NCI-H748 (cell line): Measurements from ENCODE around the gene GALNT14.
"Not testable (repeated sequence)": the region's sequence is repeated elsewhere in the genome, so short reads cannot be mapped to it uniquely, and the experiment has no call there.

Source experiments
- DNase-seq: peaks from one replicate; lab custom pipeline; 2025; ENCODE audit not compliant: unreplicated experiment; lab: John Stamatoyannopoulos, UW

GALNT14 gene

DNA sequence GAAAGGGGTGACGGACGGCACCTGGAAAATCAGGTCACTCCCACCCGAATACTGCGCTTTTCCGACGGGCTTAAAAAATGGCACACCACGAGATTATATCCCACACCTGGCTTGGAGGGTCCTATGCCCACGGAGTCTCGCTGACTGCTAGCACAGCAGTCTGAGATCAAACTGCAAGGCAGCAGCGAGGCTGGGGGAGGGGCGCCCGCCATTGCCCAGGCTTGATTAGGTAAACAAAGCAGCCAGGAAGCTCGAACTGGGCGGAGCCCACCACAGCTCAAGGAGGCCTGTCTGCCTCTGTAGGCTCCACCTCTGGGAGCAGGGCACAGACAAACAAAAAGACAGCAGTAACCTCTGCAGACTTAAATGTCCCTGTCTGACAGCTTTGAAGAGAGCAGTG lies 233.8 kb downstream of the GALNT14 start:
- DNase-seq: not testable (repeated sequence)

DNA sequence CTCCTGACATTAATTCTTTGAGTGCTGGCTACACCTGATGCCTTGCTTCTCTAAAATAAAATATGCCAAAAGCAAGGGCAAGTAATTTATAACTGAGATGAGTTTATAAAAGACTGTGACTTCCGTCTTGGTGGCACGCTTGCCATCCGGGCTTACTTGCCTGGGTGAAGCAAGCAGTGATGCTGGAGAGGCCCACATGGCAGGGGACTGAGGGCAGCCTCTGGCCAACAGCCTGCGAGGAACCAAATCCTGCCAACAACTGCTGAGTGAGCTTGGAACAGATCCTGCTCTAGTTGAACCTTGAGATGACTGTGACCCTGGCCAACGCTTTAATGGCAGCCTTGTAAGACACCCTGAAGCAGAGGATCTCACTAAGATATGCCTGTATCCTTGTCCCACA lies 234.9 kb downstream of the GALNT14 start:
- DNase-seq: no peak

DNA sequence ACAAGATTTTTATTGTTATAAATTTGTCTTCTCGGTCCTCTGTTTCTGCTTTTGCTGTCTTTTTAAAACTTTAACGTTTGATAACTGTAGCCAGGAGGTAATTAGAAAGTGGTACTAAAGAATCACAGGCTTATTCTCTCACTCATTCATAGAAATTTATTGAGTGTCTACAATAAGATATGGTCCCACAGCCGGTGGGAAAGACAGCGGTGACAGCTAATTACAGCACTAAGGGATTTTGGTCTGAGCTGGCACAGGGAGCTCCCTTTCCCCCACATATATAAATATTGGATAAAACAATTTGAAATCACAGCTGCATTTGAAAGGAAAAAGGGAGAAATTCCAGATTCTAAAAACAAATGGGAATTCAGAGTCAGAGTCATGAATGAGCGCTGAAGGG lies 237.9 kb downstream of the GALNT14 start:
- no peak for DNase-seq

DNA sequence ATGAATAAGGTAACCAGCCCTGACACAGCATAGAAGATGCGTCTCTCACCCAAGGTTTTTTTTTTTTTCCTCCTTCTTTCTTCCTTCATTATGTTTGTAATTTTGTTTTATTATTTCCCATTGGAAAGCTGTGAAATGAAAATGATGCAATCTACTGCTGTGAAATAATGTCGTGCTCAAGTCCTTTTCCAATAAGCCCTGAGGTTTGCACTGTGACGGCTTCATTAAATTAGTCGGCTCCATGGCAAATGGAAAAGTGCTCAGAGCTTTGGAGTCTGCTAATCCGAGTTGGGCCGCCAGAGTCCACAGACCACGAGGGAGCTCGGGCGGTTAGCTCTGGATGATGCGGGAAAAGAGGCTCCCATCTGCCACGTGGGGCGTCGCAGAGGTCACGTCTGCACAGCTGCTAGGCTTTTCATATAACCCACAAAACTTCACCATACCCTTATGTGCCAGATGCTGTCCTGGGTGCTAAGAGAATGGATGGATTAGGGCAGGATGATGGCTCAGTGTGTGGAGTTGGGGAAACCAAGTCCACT lies 238.7 kb downstream of the GALNT14 start:
- DNase-seq: no peak

DNA sequence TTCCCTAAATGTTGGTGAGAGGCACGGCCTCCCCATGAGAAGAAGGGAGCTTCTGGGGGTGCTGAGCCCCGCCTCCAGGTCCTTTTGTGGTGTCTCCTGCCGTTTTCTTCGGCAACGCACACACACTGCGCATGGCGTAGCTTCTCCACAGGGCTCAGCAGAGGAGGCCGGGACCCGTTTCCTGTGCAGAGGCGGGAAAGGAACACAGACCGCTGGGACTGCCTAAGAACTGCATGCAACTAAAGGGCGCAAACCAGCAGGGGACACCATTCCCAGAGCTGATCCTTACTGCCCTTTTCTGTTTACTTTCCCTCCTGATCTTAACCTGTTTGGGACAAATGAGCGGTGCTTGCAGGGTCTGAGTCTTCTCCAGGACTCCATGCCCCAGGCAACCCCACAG lies 240.7 kb downstream of the GALNT14 start:
- DNase-seq: no peak

DNA sequence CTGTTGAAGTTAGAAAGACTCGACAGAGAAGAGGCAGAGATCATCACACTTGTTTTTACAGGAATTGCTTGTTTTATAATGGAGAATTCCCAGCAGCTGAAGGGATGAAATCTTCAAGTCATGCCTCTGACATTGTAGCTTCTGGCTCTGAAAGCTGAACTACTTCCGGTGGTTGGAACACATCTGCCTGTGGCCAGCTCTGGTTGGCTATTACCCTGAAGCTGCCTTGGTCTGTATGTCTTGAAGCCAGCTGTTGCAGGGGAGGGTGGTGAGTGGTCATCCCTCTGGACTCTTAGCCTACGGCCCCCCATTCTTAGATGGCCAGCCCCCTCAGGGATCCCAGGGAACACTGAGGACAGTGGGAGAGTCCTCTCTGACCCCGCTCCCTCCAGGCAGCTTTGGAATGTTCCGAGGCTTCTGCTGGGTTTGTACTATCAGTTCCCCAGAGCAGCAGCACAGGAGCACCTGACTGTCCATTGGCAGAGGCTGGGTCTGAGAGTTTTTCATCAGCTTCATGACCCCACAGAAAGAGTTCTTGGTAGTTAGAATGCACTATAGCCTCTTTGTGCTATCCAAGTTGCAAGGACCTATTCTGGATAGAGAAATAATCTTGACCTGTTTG lies 243.6 kb downstream of the GALNT14 start:
- no peak for DNase-seq

DNA sequence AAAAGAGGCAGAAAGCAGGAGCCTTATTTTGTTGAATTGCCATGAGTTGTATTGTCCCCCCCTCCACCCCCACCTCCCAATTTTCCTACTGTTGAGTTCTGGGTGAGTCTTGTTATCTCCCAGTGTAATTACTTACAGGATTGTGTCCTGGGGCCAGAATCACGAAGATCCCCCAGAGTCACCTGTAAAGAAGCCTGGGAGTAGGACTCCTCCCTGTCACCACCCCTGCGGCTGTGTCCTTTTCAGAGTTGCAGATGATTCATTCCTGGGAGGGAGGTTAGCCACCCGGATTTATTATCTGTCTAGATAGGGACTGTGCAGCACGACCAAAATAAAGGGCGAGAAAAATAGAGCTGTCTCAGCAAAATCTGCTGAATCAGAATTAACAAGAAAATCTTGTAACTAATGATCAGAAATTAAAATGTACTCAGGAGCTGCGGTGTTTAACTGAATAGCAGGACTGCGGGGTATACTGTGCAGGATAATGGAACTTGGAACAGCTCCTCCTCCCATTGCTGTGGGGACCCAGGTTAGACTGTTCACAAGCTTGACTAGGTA lies 249.3 kb downstream of the GALNT14 start:
- no peak for DNase-seq

DNA sequence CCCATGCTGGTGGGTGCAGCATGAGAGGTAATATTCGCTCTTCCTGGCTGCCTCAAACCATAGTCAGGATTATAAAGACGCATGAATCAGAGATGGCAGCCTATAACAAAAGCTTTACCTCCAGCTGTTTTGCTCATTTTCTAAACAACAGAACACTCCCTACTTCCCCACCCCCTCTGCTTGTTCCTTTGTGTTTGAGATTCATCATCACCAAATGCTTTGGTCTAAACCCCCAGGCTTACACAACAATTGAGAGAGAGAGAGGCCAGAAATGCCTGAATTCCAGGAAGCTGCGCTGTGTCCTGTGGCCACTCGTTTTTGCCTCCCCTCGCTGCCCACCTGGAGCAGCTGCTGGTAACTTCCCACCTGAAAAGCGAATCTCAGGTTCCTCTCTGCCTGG lies 252.2 kb downstream of the GALNT14 start:
- no peak for DNase-seq

DNA sequence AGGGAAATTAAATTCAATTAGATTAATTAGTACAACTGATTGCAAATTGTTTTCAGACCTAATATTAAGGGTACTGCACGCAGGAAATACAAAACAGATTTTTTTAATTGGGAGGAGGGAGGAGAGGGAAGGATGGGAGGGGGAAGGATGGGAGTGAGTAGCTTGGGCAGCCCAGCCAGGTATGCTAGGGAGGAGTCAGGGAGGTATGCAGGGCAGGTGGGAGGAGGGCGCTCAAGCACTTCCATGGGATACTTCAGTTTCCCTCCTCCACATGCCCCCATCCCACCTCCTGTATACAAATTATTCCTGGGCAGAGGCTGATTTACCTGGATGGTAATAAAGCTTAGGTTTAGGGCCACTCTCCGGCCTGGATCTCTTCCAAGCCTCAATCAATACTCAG lies 254.4 kb downstream of the GALNT14 start:
- DNase-seq: no peak

DNA sequence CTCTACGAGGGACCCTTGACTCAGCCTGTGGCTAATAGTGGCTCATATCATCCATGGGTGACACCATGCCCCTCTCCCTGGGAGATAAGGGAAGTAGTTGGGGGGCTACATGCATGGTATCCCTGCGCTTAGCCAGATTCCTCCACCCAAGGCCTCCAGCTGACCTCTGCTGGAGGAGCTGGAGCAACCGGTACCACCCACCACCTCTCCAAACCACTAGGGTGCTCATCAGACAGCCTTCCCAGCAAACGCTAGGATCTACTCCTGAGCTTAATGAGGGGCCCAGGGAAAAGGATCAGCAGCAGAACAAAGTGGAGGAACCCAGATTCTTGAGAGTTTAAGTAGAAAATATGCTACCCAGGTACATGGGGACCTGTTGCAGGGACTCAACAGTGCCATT lies 255.1 kb downstream of the GALNT14 start:
- DNase-seq: no peak

DNA sequence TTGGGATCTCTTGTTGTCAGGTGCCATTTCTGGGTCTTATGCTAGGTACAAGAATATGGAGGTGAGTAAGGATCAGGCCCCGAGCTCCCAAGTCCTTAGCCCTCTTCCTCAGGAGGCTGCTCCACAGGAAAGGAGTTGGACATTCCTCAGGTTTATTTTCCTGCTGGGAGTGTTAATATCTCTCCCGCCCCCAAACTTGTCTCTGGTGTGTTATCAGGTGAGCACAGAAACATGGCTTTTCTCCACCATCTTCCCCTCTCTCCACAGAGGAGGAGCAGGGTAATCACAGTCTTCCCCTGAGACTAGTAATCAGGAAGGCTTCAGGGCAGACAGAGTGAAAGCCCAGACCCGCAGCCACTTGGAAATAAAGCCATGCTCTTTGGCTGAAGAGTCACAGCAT lies 257.7 kb downstream of the GALNT14 start:
- no peak for DNase-seq

DNA sequence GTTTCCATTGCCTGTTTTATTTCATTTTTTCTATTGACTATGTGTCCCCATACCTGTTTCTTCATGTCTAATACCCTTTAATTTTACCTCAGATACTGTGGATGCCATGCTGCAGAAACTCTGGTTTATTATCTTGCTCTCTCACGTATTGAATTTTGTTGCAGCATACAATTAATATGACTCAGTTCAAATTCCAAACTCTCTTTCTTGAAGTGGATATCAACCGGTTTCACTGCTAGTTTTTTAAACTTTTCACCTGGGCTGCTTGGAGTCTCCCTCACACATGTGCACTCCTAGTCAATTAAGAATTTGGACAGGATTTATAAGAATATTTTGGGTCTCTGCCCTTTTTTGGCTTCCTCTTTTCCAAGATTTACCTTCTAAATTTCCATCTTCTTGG lies 260.4 kb downstream of the GALNT14 start:
- DNase-seq: no peak

DNA sequence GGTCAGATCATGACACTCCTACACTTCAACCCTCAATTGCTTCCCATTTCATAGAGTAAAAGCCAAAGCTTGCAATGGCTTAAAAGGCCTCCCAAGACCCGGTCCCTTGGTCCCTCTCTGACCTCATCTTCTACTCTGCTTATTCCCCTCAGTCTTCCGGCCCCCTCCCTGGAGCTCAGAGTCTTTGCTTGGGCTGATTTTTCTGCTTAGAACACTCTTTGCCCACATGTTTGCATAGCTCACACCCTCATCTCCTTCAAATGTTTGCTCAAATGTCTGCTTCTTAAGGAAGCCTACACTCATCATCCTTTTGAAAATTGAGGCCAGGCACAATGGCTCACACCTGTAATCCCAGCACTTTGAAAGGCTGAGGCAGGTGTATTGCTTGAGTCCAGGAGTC lies 265.4 kb downstream of the GALNT14 start:
- no peak for DNase-seq

DNA sequence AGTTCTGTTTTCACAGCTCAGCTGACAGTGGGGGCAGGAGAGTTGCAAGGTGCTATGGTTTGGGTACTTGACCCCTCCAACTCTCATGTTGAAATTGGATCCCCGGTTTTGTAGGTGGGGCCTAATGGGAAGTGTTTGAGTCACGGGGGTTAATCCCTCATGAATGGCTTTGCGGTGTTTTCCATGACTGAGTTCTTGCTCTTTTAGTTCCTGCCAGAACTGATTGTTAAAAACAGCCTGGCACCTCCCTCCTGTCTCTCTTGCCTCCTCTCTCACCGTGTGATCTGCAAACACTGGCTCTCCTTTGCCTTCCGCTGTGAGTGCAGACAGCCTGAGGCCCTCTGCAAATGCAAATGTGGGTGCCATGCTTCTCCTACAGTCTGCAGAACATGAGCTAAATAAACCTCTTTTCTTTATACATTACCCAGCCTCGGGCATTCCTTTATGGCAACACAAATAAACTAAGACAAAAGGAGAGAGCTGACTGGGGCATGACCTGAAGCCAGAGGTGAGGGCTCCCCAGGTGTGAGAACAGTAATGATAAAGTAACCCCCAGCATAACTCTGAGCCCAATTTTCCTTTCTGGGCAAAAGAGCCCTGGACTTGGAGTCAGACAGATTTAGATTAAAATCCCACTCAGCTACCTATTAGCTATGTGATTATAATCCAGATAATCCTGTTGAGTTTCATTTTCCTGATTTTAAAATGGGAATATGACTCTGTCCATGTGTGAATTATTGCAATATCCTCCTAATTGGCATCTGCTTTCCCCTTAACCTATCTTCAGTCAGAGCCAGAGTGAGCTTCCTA lies 266.1 kb downstream of the GALNT14 start:
- peak; percentile 9 for DNase-seq

DNA sequence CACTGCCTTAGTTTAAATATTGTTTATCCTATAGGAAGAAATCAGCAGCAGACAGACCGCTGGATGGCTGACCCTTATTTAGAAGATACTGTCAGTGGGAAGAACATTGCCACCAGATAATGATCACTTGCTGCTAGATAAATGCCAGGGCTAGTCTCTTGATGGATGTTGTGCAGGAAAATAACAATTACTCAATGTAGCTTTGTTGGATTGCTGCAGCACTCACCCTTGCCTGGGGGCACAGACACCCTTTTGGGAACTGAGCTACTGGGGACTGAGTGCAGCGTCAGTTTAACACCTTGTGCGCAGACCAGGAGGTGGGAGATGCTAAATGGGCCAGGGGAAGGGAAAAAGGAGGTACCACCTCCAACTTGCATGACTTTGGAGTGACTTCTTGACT lies 266.8 kb downstream of the GALNT14 start:
- DNase-seq: no peak

DNA sequence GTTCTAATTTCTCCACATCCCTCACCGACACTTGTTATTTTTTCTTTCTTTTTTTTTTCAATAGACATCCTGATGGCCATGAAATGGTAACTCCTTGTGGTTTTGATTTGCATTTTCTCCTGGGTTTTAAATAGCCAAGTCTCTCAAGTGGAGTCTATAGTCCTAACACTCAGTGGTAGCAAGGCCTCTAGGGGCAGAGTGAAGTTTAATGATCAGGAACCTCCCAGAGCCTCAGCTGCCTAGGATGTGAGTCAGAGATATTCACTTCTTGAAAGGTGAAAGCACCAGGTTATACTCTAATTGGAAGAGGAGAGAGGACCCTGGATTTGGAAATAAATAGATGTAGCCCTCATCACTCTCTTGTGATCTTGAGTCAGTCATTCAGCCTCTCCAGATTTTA lies 268.3 kb downstream of the GALNT14 start:
- no peak for DNase-seq

DNA sequence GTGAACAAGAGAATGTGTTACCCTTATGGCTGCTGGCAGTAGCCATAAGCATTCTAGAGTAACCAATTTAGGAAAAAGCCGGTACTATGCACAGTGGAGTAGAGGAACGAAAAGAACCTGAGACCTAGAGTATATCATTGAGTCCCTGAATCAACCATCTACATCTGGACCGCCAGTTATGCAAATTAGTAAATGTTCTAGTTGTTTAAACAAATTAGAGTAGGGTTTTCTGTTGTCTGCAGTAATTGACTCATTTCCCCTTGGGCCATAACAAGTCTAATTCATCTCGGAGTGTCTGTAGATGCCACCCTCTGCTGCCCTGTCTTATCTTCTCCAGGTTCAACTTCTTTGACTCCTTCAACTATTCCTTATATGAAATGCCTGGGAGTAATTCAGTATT lies 270.9 kb downstream of the GALNT14 start:
- no peak for DNase-seq

DNA sequence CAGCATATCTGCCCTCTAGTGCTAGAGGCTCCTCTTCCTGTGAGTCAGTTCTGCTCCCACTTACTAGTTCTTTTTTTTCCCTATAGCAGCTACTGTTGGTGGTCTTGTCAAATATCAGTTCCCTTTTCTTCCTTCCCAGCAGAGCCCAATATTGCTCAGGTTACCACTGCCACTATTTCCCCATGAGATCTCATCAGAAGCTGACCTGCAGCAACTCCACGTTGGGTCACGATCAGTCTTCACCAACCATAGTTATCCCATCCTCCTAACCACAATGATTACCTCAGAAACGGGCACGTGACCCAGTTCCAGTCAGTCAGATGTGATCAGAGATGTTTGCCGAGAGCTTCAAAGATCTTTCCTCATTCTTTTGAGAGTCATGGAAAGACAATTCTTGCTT lies 271.3 kb downstream of the GALNT14 start:
- no peak for DNase-seq

DNA sequence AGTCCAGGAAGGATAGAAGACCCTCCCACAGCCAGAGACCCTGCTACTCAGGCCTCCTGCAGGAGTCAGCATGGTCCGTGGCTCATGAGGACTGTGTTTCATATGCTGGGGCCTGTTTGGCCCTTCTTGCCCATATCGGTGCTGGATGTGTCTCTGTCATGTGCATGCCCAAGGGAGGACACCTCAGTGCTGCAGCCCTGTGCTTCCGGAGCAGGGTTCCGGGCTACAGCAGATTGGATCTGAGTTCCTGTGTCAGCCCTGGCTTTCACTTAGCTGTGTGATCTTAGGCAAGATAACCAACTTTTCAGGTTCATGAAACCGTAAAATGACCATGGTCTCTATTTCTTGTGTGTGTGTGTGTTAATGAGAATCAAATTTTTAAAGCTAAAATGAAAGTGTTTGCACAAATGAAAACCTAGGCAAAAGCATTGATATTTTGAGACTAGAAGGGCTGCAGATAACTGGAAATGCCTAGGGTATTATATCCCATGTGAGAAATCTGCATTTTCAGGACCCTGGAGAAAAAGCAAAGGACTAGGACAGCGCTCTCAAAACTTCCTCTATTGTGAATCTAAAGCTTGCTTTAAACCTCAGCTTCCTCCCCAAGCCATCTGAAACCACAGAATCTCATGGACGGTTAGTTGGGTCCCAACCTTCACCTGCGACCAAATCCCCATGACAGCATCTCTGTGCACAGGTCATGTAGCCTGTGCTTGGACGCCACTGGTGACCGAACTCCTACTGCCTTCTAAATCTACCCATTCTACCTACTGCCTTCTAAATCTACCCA lies 272.2 kb downstream of the GALNT14 start:
- no peak for DNase-seq

DNA sequence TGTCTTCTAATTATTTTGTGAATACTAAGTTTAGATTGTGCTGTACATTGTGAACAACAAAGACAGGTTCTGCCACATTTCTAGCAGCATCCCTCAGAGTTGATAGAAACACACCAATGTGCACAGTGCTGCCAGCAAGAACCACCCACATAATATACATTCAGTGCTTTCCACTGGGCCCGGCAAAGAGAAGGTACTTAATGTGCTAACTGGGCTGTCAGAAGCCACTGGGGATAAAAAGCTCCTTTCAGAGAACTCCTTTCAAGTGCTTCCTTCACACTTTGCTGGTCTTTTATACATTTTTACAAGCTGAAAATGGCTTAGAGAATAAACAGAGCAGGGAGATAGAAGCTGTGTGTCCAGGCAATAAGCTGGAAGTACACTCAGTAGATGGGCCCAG lies 273.0 kb downstream of the GALNT14 start:
- no peak for DNase-seq

DNA sequence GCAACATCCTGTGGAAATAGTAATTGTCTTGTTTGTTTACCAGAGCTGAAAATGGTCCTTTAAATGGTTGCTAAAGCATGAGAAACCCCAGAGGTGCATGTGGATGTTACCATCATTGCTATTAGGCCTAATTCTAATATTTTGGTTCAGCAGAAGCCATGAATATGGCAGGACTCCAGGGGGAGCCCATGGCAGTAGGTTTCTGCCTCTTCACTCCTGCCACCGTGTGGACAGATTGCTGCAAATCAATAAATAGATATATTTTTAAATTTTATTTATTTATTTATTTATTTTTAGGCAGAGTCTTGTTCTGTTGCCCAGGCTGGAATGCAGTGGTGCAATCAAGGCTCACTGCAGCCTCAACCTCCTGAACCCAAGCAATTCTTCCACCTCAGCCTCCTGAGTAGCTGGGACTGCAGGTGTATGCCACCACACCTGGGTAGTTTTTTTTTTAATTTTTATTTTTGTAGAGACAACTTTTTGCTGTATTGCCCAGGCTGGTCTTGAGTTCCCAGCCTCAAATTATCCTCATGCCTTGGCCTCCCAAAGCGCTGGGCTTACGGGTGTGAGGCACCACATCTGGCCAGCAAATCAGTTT lies 276.1 kb downstream of the GALNT14 start:
- DNase-seq: peak; percentile 33
